Astrocyte (in vitro differentiated cells and primary cell): Measurements from ENCODE around the gene MLST8. TPM values are rescaled to one million over a fixed set of nuclear protein-coding genes. Genes with fewer than 3 reads are reported as not detected.

Source experiments
- DNase-seq: peaks from one replicate; pipeline ENCODE4 v3.0.0-alpha.2; 2010; ENCODE audit warnings: low read depth
- FAIRE-seq: peaks from 2 replicates; lab custom pipeline; 2011; peaks lifted over from hg19 to GRCh38; lab: Jason Lieb, UNC
- H2AFZ ChIP-seq: 2 replicates; pipeline ENCODE4 v1.6.0; 2012; ENCODE audit warnings: low read depth, low read length, inconsistent platforms
- H3K27ac ChIP-seq: 2 replicates; pipeline ENCODE4 v1.5.1; 2011; ENCODE audit warnings: low read depth, low read length, inconsistent platforms
- H3K27me3 ChIP-seq: 2 replicates; pipeline ENCODE4 v1.6.0; 2011; ENCODE audit warnings: low read length, inconsistent platforms; ENCODE audit not compliant: insufficient read depth
- H3K36me3 ChIP-seq: 2 replicates; pipeline ENCODE4 v1.5.1; 2011; ENCODE audit warnings: low read length, inconsistent platforms; ENCODE audit not compliant: insufficient read depth
- H3K4me1 ChIP-seq: 2 replicates; pipeline ENCODE4 v1.5.1; 2011; ENCODE audit warnings: low read length, inconsistent platforms; ENCODE audit not compliant: insufficient read depth
- H3K4me2 ChIP-seq: 2 replicates; pipeline ENCODE4 v1.6.0; 2012; ENCODE audit warnings: low read length, inconsistent platforms
- H3K4me3 ChIP-seq: 2 replicates; pipeline ENCODE4 v1.5.1; 2011; ENCODE audit warnings: low read depth, mild to moderate bottlenecking, low read length, inconsistent platforms; ENCODE audit not compliant: insufficient read depth
- H3K79me2 ChIP-seq: 2 replicates; pipeline ENCODE4 v1.6.0; 2012; ENCODE audit warnings: mild to moderate bottlenecking, low read length, inconsistent platforms; ENCODE audit not compliant: insufficient read depth
- H3K9ac ChIP-seq: 2 replicates; pipeline ENCODE4 v1.6.0; 2012; ENCODE audit warnings: mild to moderate bottlenecking, low read length, inconsistent platforms
- H3K9me3 ChIP-seq: 2 replicates; pipeline ENCODE4 v1.5.1; 2012; ENCODE audit warnings: low read depth, mild to moderate bottlenecking, low read length, inconsistent platforms; ENCODE audit not compliant: insufficient read depth
- H4K20me1 ChIP-seq: 2 replicates; pipeline ENCODE4 v1.6.0; 2012; ENCODE audit warnings: low read length, inconsistent platforms; ENCODE audit not compliant: insufficient read depth
- H3K27ac Mint-ChIP-seq: one replicate; pipeline ENCODE4 v1.8.0; 2021; ENCODE audit warnings: mild to moderate bottlenecking, mixed read lengths; ENCODE audit not compliant: unreplicated experiment
- H3K27me3 Mint-ChIP-seq: one replicate; pipeline ENCODE4 v1.8.0; 2021; ENCODE audit warnings: low read depth, mixed read lengths; ENCODE audit not compliant: unreplicated experiment
- H3K36me3 Mint-ChIP-seq: one replicate; pipeline ENCODE4 v1.8.0; 2021; ENCODE audit warnings: low read depth, mixed read lengths; ENCODE audit not compliant: unreplicated experiment
- H3K4me1 Mint-ChIP-seq: one replicate; pipeline ENCODE4 v1.8.0; 2021; ENCODE audit warnings: low read depth, mixed read lengths; ENCODE audit not compliant: unreplicated experiment
- H3K4me3 Mint-ChIP-seq: one replicate; pipeline ENCODE4 v1.8.0; 2021; ENCODE audit warnings: mild to moderate bottlenecking, moderate library complexity, mixed read lengths; ENCODE audit not compliant: unreplicated experiment
- H3K9me3 Mint-ChIP-seq: one replicate; pipeline ENCODE4 v1.8.0; 2021; ENCODE audit warnings: mild to moderate bottlenecking, mixed read lengths; ENCODE audit not compliant: unreplicated experiment
- CTCF ChIP-seq: IDR thresholded peaks from 2 replicates; pipeline ENCODE4 v1.5.1; 2011; ENCODE audit warnings: low read depth, mild to moderate bottlenecking, inconsistent platforms, low read length, moderate library complexity; ENCODE audit not compliant: insufficient read depth
- EZH2 ChIP-seq: IDR thresholded peaks from 2 replicates; pipeline ENCODE4 v1.6.1; 2012; ENCODE audit warnings: mild to moderate bottlenecking, low read length, inconsistent platforms; ENCODE audit not compliant: insufficient read depth
- total RNA-seq: library from RNA; stranded (reverse); gene quantifications from 2 replicates; pipeline ENCODE4 v1.2.1, GENCODE V29; 2021

Gene MLST8
- total RNA-seq, 1 donor from 2014 or later = 34.7 TPM

- H3K79me2 ChIP-seq = peaks cover 48% of the 10 kb centered on the region
- peaks cover 30% of the 10 kb centered on the region for H4K20me1 ChIP-seq
These were observed 4.7 kb downstream of the MLST8 start for GRCh38 chr16:2210009-2210332.

GRCh38 chr16:2210386-2211365 lies 5.4 kb downstream of the MLST8 start, which contains the start of gene BRICD5:
TSS of gene BRICD5 (minus strand) at chr16:2210863. CDS start at chr16:2210833, 30 bp downstream.
- Histone ChIP-seq H3K27me3 (no peaks in the 10 kb centered on the region), H3K9me3 (no peaks in the 10 kb centered on the region), H3K4me1 (peaks cover 26% of the 10 kb centered on the region), H3K9ac (no peak within 1 kb of the TSS), H3K4me2 (no peak within 1 kb of the TSS), H3K79me2 (peaks cover 46% of the 10 kb centered on the region), H2AFZ (no peak within 1 kb of the TSS), H3K4me3 (no peak within 1 kb of the TSS), H4K20me1 (peaks cover 30% of the 10 kb centered on the region), H3K36me3 (no peaks in the 10 kb centered on the region), H3K27ac (no peak within 1 kb of the TSS)
- Mint-ChIP-seq H3K27me3 (no peaks in the 10 kb centered on the region), H3K36me3 (peaks cover 4% of the 10 kb centered on the region), H3K27ac (no peak within 1 kb of the TSS), H3K4me3 (no peak within 1 kb of the TSS), H3K4me1 (peaks cover 17% of the 10 kb centered on the region), H3K9me3 (no peaks in the 10 kb centered on the region)
- DNase-seq (no peak), FAIRE-seq (no peak)
- TF ChIP-seq EZH2 (no peak), CTCF (no peak)

More at GRCh38 chr16:2210009-2210332, 4.7 kb downstream of the MLST8 start:
- Histone ChIP-seq H3K9ac (no peak overlapping the region), H2AFZ (no peak overlapping the region), H3K27me3 (no peaks in the 10 kb centered on the region), H3K9me3 (no peaks in the 10 kb centered on the region), H3K4me3 (no peak overlapping the region), H3K36me3 (no peaks in the 10 kb centered on the region), H3K4me1 (peaks cover 24% of the 10 kb centered on the region), H3K27ac (no peak overlapping the region), H3K4me2 (no peak overlapping the region)
- Mint-ChIP-seq H3K36me3 (peaks cover 4% of the 10 kb centered on the region), H3K4me3 (no peak overlapping the region), H3K27me3 (no peaks in the 10 kb centered on the region), H3K4me1 (peaks cover 17% of the 10 kb centered on the region), H3K27ac (no peak overlapping the region), H3K9me3 (no peaks in the 10 kb centered on the region)
- DNase-seq = no peak
- TF ChIP-seq CTCF (no peak), EZH2 (no peak)
- FAIRE-seq = no peak
